ENCODE results near the gene TSLP. TPM values are rescaled to one million over a fixed set of nuclear protein-coding genes. Genes with fewer than 3 reads are reported as not detected.
A peak's percentile ranks its signal among the peaks of the same experiment; 100 is the strongest.

TSLP gene
- total RNA-seq = under 1 TPM; 0.51 to 0.53 TPM
- polyA plus RNA-seq (2013, experiment 1 of 2) = 0.21 TPM
- not detected for polyA plus RNA-seq (2013, experiment 2 of 2)
- long read RNA-seq, experiment 1 = 0 reads
- long read RNA-seq, experiment 2 = 0 reads
- long read RNA-seq, experiment 3 = 0 reads
- long read RNA-seq, experiment 4, partial matches to known transcripts = 0 of 1 reads
- long read RNA-seq, experiment 4, other reads (novel, unspliced or antisense) = 0 of 1 reads

GRCh38 chr5:111071413-111071812 lies at the start of gene TSLP:
TSLP (plus strand) TSS chr5:111071713; CDS start chr5:111071891, 178 bp downstream.
- Mint-ChIP-seq H3K9me3 (no peaks in the 10 kb centered on the region), H3K4me3 (peak within 1 kb of the TSS; percentile 73), H3K27ac (no peak within 1 kb of the TSS), H3K36me3 (ENCODE audit: low read depth) (no peaks in the 10 kb centered on the region), H3K4me1 (peaks cover 6% of the 10 kb centered on the region), H3K27me3 (ENCODE audit: insufficient read depth) (peaks cover 86% of the 10 kb centered on the region)
- no peaks in the 10 kb centered on the region for H3K36me3 ChIP-seq (ENCODE audit: control insufficient read depth, insufficient read depth, low read length)
- peak within 1 kb of the TSS; percentile 90 for H3K4me3 ChIP-seq (ENCODE audit: low read length)
- no peak for TF ChIP-seq CTCF (conservative IDR thresholded peaks at IDR 0.05)
- no peak within 1 kb of the TSS for H3K9ac ChIP-seq (ENCODE audit: extremely low read depth, low read length, poor library complexity, severe bottlenecking)
- no peak within 1 kb of the TSS for H3K27ac ChIP-seq (ENCODE audit: low read depth, low read length)
- no peak for DNase-seq
- peaks cover 6% of the 10 kb centered on the region for H3K4me1 ChIP-seq (ENCODE audit: control insufficient read depth, insufficient read depth, low read length)
- peaks cover 98% of the 10 kb centered on the region for H3K27me3 ChIP-seq (ENCODE audit: control insufficient read depth, insufficient read depth, low read length, poor library complexity, severe bottlenecking)
- H3K9me3 ChIP-seq (ENCODE audit: control insufficient read depth, low read length) = no peaks in the 10 kb centered on the region
- WGBS, 2 experiments (ENCODE audit: insufficient coverage in 1 of 2, insufficient read length in 1 of 2) = 82 to 100% methylated on average over 1 to 4 of the region's 4 CpGs

GRCh38 chr5:111022301-111022700 lies 49.2 kb upstream of the TSLP start:
- TF ChIP-seq CTCF (conservative IDR thresholded peaks at IDR 0.05) = no peak
- Histone ChIP-seq H3K27ac (ENCODE audit: low read depth, low read length) (no peak overlapping the region), H3K9ac (ENCODE audit: extremely low read depth, low read length, poor library complexity, severe bottlenecking) (no peak overlapping the region), H3K4me1 (ENCODE audit: control insufficient read depth, insufficient read depth, low read length) (no peaks in the 10 kb centered on the region), H3K9me3 (ENCODE audit: control insufficient read depth, low read length) (no peaks in the 10 kb centered on the region), H3K27me3 (ENCODE audit: control insufficient read depth, insufficient read depth, low read length, poor library complexity, severe bottlenecking) (peaks cover 6% of the 10 kb centered on the region), H3K4me3 (ENCODE audit: low read length) (no peak overlapping the region), H3K36me3 (ENCODE audit: control insufficient read depth, insufficient read depth, low read length) (no peaks in the 10 kb centered on the region)
- no peak for DNase-seq
- Mint-ChIP-seq H3K4me3 (no peak overlapping the region), H3K36me3 (ENCODE audit: low read depth) (no peaks in the 10 kb centered on the region), H3K27ac (no peak overlapping the region), H3K27me3 (ENCODE audit: insufficient read depth) (no peaks in the 10 kb centered on the region), H3K9me3 (no peaks in the 10 kb centered on the region), H3K4me1 (no peaks in the 10 kb centered on the region)
- WGBS, 2 experiments (ENCODE audit: insufficient coverage in 1 of 2, insufficient read length in 1 of 2) = 80 to 95% methylated on average over 4 to 5 of the region's 5 CpGs

- Histone ChIP-seq H3K4me1 (ENCODE audit: control insufficient read depth, insufficient read depth, low read length) (no peaks in the 10 kb centered on the region), H3K36me3 (ENCODE audit: control insufficient read depth, insufficient read depth, low read length) (no peaks in the 10 kb centered on the region), H3K27me3 (ENCODE audit: control insufficient read depth, insufficient read depth, low read length, poor library complexity, severe bottlenecking) (no peaks in the 10 kb centered on the region), H3K9ac (ENCODE audit: extremely low read depth, low read length, poor library complexity, severe bottlenecking) (no peak overlapping the region), H3K9me3 (ENCODE audit: control insufficient read depth, low read length) (no peaks in the 10 kb centered on the region), H3K4me3 (ENCODE audit: low read length) (no peak overlapping the region), H3K27ac (ENCODE audit: low read depth, low read length) (no peak overlapping the region)
- H3K4me3 Mint-ChIP-seq = no peak overlapping the region
- no peaks in the 10 kb centered on the region for H3K4me1 Mint-ChIP-seq
- H3K9me3 Mint-ChIP-seq = peaks cover 14% of the 10 kb centered on the region
- H3K27me3 Mint-ChIP-seq (ENCODE audit: insufficient read depth) = peaks cover 1% of the 10 kb centered on the region
- no peak for DNase-seq
- H3K36me3 Mint-ChIP-seq (ENCODE audit: low read depth) = no peaks in the 10 kb centered on the region
- TF ChIP-seq CTCF (conservative IDR thresholded peaks at IDR 0.05) = no peak
- 90 to 95% methylated on average over 2 of the region's 2 CpGs for WGBS, 2 experiments (ENCODE audit: insufficient coverage in 1 of 2, insufficient read length in 1 of 2)
- H3K27ac Mint-ChIP-seq = no peak overlapping the region
Observed at GRCh38 chr5:111028865-111029264, 42.6 kb upstream of the TSLP start.
